Activated CD4-positive, alpha-beta T cell treated with anti-CD3 and anti-CD28 coated beads, Interleukin-2, amount 50 U/mL, for 1 hour (primary cell): Measurements from ENCODE around the gene POLR1B.
A peak's percentile ranks its signal among the peaks of the same experiment; 100 is the strongest.
"Not testable (repeated sequence)": the region's sequence is repeated elsewhere in the genome, so short reads cannot be mapped to it uniquely, and the experiment has no call there.

Source experiments
- DNase-seq: peaks from one replicate; pipeline ENCODE4 v3.0.0-alpha.2; 2020

Gene POLR1B

DNA sequence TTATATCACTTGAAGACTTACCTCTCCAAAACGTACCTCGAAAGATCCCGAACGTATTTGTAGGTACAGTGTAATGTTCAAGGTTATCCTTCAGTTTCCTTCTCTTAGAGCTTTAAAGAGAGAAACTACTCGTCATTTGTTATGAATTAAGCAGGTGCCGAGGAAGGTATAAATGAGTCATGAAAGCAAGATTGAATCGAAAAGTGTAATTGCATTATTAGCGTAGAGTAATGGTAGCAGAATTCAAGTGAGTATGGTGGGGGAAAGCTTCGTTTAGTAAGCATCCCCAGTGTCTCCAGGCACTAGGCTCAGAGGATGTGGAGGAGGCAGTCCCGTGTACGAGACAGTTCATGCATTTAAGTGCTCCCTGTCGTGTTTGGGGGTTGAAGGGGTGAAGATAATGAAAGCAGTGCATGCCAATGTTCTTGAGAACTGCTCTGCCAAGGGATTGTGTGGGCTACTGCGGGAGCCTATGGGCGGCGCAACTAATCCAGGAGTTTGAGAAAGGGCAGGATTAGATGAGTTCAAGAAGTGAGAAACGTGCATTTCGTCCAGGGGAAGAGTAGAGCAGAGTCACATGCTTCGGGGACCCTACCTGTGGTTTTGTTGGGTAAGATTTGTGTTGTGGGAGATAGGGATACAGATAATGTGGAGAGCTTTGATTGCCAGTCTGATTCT is 858 bp downstream of the POLR1B start:
- no peak for DNase-seq

DNA sequence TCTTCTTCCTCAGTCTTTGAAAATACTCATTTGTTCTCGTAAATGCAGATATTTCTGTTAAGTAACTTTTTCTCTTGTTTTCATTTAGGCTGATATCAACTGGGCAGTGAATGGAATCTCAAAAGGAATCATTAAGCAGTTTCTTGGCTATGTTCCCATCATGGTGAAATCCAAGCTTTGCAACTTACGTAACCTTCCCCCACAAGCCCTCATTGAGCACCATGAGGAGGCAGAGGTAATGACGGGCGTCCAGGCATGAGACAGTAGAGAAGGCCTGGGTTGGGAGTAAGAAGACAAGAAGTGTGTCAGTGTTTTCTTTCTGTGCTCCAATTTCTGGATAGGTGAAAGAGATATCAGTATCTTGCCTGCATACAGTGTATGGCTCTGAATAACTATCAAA is 5.1 kb downstream of the POLR1B start:
- DNase-seq = no peak

DNA sequence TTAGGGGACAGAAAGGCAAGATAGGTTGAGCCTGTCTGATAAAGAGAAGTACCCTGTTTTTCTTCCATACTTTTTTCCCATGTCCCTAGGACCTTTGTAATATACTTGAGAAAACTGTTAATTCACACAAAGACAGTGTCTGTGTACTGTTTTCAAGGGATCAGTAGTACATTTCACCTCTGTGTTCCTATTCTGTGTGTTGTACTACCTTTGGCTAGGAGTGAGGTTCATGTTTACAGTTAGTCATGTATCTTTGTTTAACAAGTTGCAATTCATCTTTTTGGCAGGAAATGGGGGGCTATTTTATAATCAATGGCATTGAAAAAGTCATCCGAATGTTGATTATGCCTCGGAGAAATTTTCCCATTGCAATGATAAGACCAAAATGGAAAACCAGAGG is 6.7 kb downstream of the POLR1B start:
- DNase-seq = no peak

DNA sequence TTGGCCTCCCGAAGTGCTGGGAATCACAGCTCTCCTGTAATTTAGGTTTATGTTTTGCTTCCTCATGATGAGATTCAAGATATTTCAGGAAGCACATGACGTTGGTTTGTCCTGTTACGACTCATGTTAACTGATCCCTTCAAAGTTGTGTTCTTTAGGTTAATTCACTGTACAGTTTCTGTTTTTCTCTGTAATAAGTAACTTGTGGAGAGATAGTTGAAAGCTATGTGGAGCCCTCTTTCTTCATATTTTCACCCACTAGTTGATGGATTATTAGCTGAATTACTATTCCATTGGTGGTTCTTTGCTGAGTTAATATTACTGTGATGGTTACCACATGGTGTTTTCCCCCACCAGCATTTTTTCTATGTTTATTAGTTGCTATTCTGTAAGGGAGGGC is 23.8 kb downstream of the POLR1B start:
- no peak for DNase-seq

DNA sequence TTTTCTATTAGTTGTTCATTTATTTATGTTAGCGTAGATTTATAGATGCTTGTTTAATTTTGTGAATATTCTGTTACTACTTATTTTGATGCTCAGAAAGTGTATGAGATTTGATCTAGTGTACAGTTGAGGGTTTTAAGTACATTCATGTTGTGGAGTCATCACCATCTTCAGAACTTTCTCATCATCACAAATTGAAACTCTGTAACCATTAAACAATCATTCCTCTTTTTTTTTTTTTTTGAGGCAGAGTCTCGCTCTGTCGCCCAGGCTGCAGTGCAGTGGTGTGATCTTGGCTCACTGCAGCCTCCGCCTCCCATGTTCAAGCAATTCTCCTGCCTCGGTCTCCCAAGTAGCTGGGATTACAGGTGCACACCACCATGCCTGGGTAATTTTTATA is 24.2 kb downstream of the POLR1B start:
- not testable (repeated sequence) for DNase-seq

DNA sequence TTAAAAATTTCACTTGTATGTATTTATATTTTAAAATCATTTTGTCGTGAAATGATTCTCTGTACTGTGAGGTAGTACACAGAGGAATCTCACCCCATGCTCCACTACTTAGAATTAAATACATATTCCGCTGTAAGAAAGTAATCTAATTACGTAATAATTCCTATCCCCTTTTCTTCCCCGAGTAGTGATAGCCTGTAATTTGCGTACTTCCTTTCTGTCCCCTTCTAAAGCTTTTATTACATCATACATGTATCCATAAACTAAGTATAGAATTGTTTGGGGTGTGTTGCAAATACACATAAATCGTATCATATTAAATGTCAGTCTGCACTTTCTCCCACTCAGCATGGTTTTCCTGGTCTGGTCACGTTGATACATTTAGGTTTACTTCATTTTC is 29.7 kb downstream of the POLR1B start:
- no peak for DNase-seq

DNA sequence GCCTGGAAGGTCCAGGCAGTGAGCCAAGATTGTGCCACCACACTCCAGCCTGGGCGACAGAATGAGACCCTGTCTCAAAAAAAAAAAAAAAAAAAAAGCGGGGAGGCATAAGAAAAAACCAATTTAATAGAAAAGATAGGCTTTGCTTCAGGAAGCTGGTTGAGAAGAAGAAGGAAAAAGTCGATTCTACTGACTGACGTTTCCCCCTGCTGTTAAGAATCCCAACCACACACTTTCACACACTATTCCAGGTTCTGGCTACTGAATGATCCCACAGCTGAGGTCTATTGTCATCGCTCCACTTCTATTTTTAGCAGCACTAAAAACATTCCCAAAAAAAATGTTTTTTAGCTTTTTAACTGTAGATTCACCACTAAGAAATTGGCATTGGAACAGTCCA is 35.5 kb downstream of the POLR1B start:
- no peak for DNase-seq

DNA sequence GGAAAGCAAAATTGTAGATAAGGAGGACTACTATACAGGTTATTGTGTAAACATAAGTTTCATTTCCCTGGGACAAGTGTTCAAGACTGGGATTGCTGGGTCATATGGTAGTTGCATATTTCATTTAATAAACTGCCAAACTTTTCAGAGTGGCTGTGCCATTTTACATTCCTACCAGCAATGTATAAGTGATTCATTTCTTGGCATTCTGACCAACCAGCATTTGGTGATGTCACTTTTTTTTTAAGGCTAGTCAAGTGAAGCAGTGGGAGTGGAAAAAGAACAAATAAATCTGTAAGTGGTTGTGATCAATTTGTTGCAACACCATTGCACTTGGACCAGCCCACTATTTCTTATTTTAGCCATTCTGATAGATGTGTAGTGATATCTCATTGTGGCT is 37.0 kb downstream of the POLR1B start:
- no peak for DNase-seq

DNA sequence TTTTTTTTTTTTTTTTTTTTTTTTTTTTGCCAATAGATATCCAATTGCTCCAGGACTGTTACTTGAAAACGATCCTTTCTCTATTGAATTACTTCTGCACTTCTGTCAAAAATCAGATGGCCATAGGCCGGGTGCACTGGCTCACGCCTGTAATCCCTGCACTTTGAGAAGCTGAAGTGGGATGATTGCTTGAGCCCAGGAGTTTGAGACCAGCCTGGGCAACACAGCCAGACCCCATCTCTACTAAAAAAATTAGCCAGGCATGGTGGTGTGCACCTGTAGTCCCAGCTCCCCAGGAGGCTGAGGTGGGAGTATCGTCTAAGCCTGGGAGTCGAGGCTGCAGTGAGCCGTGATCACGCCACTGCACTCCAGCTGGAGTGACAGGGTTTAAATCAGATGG is 37.8 kb downstream of the POLR1B start:
- no peak for DNase-seq

DNA sequence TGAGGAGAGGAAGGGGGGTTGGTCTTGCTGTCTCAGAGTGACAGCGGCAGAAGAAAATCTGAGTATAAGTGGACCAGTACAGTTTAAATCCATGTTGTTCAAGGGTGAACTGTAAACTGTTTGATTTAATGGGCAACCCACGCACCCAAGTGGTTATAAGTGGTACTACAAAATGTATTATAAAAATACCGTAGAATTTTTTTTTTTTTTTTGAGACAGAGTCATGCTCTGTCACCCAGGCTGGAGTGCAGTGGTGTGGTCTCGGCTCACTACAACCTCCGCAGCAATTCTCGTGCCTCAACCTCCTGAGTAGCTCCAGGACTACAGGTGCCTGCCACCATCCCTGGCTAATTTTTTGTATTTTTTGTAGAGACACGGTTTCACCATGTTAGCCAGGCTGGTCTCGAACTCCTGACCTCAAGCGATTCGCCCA is 40.1 kb downstream of the POLR1B start:
- DNase-seq = peak; percentile 11

DNA sequence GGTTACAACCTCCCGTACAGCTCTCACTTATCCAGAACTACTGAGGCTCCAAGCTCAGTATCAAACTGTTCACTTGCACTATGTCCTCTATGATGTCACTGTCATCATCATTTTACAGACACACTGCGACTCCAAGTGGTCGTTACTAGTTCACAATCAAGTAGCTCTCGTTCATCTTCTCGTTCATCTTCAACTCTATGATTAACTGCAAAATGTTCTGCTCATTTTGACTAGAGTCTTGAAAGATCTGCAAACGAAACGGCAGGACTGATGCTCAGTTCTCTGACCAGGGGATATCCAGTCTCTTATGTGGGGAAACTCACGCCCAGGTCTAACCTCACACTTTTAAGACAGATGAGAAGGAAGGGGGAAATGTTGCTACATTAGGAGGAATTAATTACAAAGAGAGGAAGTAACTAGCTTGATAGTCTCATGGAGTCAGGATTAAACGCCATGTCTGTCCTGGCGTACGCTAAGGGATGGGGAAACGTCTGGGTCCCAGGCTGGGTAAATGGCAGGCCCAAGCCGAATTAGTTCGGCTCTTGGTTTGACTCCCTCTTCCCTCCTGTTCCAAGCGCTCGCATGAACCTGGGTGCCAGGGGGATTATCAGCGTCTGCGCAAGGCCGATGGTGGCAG is 41.4 kb downstream of the POLR1B start:
- no peak for DNase-seq

DNA sequence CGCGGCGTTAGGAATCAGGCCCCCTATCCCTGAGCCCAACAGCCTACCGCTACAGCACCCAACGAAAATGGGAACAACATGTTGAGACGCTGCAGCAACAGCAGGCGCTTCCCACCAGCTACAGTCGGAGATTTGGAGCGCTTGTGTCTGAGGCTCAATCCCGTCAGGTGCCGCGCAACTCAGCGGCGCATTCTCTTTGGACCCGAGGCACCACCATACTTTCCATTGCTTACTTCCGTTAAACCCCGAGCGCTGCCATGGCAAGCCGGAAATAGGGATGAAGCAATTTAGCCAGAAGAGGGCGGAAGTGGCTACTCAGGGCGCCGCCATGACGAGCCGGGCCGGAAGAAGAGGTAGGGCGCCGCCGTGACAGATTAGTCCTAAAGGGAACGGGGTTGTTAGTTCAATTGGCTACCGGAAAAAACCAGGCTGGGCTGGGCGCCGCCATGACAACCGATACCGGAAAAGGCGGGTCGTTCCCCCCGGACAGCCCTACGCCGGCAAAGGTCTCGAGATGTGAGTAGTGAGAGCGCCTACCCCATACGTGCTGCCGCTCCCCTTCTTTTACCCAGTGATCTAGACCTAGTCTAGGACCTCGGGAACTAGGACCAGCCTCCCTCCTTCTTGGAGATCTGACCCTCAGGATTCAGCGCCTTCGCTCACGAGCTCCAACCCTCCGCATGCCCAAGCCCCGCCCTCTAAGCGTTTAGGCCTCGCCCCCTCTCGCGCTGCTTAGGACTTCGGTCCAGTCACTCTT is 42.0 kb downstream of the POLR1B start, which contains the start of gene CHCHD5:
TSS of gene CHCHD5 (plus strand) at position 476 of the 757 bp plus-strand sequence. CDS start at position 515, 39 bp downstream.
- DNase-seq = peak; percentile 90

DNA sequence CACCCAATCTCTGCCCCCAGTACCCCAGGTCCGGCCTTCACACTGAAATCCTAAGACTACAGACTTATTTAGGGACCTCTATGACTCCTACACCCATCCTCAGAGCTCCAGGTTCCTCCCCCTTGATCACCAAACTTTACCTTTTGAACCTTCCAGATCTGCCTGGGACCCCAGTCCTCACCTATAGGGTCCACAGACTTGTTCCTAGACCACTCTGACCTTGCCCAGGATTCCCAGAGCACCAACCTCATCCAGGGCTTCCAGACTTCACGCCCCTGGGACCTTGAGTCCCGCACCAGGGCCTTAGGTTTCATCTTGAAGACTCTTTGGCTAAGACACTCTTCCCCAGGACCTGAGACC is 42.6 kb downstream of the POLR1B start:
- DNase-seq = no peak

DNA sequence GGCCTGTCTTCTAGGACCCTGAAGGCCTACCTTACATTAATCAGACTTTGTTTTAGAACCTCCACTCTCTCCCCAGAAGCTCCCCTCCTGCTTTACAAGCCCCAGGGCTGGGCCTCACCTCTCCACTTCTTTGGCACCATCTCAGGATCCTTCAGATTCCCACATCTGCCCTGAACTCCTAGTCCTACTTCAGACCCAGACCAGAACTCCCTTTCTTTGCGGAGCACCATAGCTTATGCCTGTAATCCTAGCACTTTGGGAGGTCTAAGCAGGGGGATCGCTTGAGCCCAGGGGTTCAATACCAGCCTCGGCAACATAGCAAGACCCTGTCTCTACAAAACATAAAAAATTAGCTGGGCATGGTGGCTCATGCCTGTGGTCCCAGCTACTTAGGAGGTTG is 43.1 kb downstream of the POLR1B start:
- no peak for DNase-seq

DNA sequence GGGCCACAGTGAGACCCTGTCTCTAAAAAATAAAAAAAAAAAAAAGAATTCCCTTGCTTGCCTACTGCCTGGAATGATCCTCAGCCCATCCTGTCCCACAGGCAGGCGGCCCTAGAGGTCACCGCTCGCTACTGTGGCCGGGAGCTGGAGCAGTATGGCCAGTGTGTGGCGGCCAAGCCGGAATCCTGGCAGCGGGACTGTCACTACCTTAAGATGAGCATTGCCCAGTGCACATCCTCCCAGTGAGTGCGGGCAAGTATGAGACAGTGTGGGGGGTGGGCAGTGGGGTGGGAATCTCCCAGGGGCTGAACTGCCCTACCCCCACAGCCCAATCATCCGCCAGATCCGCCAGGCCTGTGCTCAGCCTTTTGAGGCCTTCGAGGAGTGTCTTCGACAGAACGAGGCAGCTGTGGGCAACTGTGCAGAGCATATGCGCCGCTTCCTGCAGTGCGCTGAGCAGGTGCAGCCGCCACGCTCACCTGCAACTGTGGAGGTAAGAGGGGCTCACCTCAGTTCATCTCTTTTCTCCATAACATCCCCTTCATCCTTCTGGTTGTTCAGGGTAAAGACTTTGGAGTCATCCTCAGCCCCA is 43.7 kb downstream of the POLR1B start:
- no peak for DNase-seq

DNA sequence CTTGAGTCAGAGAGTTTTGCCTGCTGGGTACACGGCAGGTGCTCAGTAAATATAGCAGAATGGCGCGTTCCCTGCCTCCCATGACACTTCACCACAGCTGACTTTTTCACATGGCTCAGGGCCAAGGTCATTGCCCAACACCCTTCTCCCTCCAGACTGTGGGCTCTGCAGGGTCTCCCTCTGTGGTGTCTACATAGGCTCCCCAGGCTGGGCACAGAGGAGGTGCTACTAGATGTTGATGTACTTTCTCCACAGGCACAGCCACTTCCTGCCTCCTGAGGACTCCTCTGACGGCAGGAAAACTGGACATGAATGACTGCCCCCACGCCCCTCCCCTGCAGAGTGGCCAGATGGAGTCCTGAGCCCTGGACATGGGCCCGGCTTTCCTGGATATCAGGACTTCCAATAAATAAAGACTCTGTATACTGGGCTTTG is 46.4 kb downstream of the POLR1B start:
- DNase-seq = no peak

DNA sequence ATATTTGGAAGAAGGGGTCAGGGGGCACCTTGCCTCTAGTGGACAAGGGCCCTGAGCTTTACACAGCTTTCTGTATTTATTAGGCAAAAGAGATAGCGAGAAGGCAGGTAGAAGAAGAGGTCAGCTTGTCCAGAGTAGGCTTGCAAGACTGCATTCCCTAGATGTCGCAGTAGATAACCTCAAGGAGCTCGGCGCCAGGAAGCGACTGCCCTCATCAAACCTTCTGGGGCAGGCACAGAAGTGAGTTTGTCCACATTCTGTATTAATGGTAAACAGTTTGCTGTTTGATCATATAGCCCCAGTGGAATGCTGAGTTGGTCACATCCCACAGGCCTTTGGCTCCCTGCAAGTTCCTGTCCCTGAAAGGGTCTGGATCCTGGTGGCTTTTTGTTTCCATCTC is 49.1 kb downstream of the POLR1B start:
- DNase-seq = no peak

DNA sequence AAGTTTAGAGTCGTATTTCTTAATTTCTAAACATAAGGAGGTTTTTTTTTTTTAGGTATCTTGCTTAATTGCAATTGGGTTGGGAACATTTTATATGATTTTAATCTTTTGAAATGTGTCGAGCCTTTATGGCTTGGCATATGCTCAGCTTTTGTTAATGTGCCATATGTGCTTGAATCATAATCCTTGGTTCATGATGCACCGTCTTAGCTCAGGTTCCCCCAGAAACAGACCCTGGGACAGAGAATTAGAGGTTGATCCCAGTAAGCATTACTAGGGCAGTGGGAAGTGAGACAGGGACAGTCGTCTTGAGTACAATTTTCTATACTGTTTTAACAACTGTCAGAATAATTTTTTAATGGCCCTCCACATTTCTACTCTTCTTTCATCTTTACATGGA is 51.5 kb downstream of the POLR1B start:
- no peak for DNase-seq

DNA sequence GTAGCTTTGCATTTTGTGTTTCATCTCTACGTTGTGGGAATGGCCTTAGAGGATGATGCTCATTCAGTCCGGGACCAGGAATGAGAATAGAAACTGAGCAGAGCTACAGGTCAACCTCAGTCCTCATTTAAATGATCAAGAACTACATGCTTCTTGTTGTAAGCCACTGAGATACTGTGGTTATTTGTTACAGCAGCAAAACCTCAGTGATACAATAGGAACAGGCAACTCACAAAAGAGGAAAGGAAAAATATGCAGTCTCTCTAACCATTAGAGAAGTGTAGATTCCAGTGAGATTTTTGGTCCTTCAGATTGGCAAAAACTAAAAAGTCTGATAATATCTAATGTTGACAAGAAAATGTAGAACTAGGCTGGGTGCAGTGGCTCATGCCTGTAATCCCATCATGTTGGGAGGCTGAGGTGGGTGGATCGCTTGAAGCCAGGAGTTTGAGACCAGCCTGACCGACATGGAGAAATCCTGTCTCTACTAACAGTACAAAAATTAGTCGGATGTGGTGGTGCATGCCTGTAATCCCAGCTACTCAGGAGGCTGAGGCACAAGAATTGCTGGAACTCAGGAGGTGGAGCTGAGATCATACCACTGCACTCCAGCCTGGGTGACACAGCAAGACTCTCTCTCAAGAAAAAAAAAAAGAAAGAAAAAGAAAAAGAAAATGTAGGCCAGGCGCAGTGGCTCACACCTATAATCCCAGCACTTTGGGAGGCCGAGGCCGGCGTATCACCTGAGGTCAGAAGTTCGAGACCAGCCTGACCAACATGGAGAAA is 55.5 kb downstream of the POLR1B start:
- DNase-seq = no peak

DNA sequence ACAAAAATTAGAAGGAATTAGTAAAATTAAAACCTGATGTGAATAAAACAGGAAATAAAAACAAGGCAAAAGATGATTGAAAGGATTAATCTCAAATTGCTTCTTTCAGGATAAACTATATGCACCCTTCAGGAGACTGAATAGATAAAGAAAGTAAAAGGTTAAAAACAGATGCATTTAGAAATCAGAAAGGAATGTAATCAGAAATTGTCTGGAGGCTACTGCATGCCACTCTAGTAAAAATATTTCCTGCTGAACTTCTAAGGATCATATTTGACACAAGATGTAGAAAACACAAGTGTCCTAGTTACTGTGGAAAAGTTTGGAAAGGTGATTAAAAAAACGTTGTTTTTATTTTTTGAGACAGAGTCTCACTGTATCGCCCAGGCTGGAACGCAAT is 58.4 kb downstream of the POLR1B start:
- no peak for DNase-seq

DNA sequence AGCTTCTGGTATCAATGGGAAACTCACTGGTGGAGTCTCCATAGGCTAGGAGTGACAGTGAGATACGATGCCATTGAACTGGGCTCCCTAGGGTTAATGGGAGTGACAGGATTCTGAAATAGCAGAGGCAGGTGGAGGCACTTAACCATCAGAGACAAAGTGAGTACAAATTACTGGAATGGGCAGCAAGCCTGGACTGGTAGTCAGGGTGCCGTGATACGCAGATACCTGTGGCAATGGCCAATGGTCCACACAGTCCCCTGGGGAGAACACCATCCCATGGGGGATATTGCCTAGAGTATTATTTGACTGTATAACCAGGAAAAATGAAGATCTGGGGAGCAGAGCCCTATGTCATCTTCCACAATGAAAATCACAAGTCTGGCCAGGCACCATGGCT is 59.5 kb downstream of the POLR1B start:
- no peak for DNase-seq

DNA sequence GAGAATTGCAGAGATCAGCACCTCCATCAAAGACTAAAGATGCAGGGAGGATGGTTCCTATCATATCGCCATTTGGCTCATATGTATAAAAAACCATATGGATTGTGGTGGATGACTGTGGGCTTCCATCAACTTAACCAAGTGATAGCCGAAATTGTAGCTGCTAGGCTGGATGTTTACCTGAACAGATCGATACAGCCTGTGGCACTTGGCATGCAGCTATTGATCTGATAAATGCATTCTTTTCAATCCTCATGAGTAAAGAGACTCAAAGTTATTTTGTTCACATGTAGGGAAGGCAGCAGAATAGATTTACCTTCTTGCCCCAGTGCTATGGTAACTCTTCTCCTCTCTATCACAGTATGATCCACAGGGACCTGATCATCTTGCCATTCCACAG is 60.7 kb downstream of the POLR1B start:
- DNase-seq = no peak

DNA sequence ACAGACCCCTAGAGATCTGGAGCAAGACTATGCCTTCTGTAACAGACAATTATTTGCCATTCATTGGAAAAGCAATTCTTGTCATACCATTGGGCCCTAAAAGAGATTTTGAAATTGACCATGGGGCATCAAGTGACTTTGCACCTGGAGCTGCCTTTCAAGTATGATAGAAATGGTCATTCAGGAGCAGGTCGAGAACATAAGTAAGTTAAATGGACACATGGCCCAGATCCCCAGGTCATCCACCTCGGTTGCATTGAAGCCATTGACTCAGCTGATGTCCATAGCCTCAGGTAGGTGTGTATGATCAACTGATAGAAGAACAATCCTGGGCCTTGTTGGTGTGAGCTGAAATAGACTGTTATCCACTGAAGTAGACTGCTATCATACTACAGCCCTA is 61.5 kb downstream of the POLR1B start:
- no peak for DNase-seq
